ENCODE measurements around the gene HOXB5.
A peak's percentile ranks its signal among the peaks of the same experiment; 100 is the strongest.

HOXB5 gene

DNA sequence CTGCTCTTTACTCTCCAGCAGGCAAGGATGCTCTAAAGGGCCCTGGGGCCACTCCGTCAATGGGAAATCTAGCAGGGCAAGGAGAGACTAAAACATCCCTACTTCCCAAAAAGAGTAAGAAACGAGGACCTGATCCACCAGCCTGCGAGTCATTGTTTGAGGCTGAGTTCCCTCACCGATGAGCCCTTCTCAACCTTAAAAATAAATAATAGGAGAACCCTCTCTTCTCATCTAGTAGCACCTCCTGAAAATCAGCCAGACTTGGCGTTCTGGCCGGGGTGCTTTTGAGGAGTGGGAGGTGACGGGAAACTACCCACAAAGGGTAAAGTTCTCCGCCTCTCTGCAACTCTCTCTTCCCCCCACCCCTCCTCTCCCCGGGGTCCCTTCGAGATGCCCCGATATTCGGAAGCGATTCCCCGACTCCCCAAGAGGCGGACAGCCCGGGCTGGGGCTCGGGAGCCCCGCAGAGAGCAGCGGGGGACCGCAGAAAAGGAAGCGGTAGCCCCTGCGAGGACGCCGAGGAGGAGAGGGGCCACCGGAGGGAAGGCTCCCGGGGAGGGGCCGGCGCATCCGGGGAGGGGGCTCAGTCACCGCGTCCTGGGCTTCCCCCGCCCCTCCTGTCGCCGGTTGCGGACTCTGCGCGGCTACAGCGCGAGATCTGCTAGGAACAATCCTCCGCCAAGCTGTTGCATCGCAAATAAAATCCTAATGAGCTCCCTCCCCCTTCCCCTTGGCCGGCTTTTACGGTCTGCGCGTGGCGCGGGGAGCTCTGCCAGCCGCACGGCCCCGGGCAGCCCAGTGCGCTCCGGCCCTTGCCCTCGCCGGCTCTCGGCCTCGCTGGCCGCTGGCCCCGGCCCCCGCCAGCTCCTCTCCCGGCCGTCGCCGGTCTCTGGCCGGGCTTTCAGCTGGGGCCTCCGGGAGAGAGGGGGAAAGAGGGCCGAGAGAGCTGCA, 31.2 kb upstream of the HOXB5 start (continued):
- no peak for TF ChIP-seq ZNF133 (tag by site-specific recombination; IDR thresholded peaks at IDR 0.05)
- TF ChIP-seq ZNF580 (tag by site-specific recombination; IDR thresholded peaks at IDR 0.05): no peak
- TF ChIP-seq, protein P1, sequence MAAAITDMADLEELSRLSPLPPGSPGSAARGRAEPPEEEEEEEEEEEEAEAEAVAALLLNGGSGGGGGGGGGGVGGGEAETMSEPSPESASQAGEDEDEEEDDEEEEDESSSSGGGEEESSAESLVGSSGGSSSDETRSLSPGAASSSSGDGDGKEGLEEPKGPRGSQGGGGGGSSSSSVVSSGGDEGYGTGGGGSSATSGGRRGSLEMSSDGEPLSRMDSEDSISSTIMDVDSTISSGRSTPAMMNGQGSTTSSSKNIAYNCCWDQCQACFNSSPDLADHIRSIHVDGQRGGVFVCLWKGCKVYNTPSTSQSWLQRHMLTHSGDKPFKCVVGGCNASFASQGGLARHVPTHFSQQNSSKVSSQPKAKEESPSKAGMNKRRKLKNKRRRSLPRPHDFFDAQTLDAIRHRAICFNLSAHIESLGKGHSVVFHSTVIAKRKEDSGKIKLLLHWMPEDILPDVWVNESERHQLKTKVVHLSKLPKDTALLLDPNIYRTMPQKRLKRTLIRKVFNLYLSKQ (tag by site-specific recombination; IDR thresholded peaks at IDR 0.05; ENCODE audit: borderline replicate concordance): no peak
- no peak for TF ChIP-seq ZNF155 (tag by site-specific recombination; IDR thresholded peaks at IDR 0.05)
- TF ChIP-seq ZBTB21 (tag by site-specific recombination; IDR thresholded peaks at IDR 0.05): no peak
- TF ChIP-seq ZNF596 (tag by site-specific recombination; IDR thresholded peaks at IDR 0.05): 0 out of 2 replicates have a peak, but pooled peaks have one; percentile 7
- no peak for TF ChIP-seq ZNF623 (tag by site-specific recombination; IDR thresholded peaks at IDR 0.05)
- no peak for TF ChIP-seq ZNF175 (tag by site-specific recombination; IDR thresholded peaks at IDR 0.05)
- no peak for TF ChIP-seq ZBTB17 (tag by site-specific recombination; IDR thresholded peaks at IDR 0.05)
- TF ChIP-seq FEZF1 (tag by site-specific recombination; IDR thresholded peaks at IDR 0.05): no peak; the same call in none of the 2 replicates
- no peak for TF ChIP-seq ZNF707 (tag by site-specific recombination; IDR thresholded peaks at IDR 0.05)
- no peak for TF ChIP-seq ZNF112 (tag by site-specific recombination; IDR thresholded peaks at IDR 0.05)
- TF ChIP-seq ZNF394 (tag by site-specific recombination; IDR thresholded peaks at IDR 0.05; ENCODE audit: borderline replicate concordance): no peak
- TF ChIP-seq, protein P2, sequence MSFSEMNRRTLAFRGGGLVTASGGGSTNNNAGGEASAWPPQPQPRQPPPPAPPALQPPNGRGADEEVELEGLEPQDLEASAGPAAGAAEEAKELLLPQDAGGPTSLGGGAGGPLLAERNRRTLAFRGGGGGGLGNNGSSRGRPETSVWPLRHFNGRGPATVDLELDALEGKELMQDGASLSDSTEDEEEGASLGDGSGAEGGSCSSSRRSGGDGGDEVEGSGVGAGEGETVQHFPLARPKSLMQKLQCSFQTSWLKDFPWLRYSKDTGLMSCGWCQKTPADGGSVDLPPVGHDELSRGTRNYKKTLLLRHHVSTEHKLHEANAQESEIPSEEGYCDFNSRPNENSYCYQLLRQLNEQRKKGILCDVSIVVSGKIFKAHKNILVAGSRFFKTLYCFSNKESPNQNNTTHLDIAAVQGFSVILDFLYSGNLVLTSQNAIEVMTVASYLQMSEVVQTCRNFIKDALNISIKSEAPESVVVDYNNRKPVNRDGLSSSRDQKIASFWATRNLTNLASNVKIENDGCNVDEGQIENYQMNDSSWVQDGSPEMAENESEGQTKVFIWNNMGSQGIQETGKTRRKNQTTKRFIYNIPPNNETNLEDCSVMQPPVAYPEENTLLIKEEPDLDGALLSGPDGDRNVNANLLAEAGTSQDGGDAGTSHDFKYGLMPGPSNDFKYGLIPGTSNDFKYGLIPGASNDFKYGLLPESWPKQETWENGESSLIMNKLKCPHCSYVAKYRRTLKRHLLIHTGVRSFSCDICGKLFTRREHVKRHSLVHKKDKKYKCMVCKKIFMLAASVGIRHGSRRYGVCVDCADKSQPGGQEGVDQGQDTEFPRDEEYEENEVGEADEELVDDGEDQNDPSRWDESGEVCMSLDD (tag by site-specific recombination; IDR thresholded peaks at IDR 0.05): peak; percentile 56; the same call in 1 of the 2 replicates
- TF ChIP-seq ZNF266 (tag by site-specific recombination; IDR thresholded peaks at IDR 0.05; ENCODE audit: low read depth): no peak
- no peak for TF ChIP-seq PRDM1 (tag by site-specific recombination; IDR thresholded peaks at IDR 0.05)
- peak; percentile 49 for TF ChIP-seq ZNF660 (tag by site-specific recombination; IDR thresholded peaks at IDR 0.05)
- TF ChIP-seq, protein P3, sequence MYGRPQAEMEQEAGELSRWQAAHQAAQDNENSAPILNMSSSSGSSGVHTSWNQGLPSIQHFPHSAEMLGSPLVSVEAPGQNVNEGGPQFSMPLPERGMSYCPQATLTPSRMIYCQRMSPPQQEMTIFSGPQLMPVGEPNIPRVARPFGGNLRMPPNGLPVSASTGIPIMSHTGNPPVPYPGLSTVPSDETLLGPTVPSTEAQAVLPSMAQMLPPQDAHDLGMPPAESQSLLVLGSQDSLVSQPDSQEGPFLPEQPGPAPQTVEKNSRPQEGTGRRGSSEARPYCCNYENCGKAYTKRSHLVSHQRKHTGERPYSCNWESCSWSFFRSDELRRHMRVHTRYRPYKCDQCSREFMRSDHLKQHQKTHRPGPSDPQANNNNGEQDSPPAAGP (tag by site-specific recombination; IDR thresholded peaks at IDR 0.05): no peak
- peak; percentile 70 for TF ChIP-seq SP3 (tag by site-specific recombination; IDR thresholded peaks at IDR 0.05)
- no peak for TF ChIP-seq ZNF513 (tag by site-specific recombination; IDR thresholded peaks at IDR 0.05)
- no peak for TF ChIP-seq ZNF19 (tag by site-specific recombination; IDR thresholded peaks at IDR 0.05; ENCODE audit: low read depth)
- peak; percentile 61 for TF ChIP-seq GLIS1 (tag by site-specific recombination; IDR thresholded peaks at IDR 0.05)
- no peak for TF ChIP-seq ZSCAN23 (tag by site-specific recombination; IDR thresholded peaks at IDR 0.05)
- TF ChIP-seq IKZF3 (tag by site-specific recombination; IDR thresholded peaks at IDR 0.05): peak; percentile 23; the same call in 1 of the 2 replicates
- TF ChIP-seq ZNF677 (tag by site-specific recombination; IDR thresholded peaks at IDR 0.05): 0 out of 2 replicates have a peak, but pooled peaks have one; percentile 5
- TF ChIP-seq ZNF416 (tag by site-specific recombination; IDR thresholded peaks at IDR 0.05): no peak
- TF ChIP-seq ZNF362 (tag by site-specific recombination; IDR thresholded peaks at IDR 0.05): no peak
- TF ChIP-seq, protein P4, sequence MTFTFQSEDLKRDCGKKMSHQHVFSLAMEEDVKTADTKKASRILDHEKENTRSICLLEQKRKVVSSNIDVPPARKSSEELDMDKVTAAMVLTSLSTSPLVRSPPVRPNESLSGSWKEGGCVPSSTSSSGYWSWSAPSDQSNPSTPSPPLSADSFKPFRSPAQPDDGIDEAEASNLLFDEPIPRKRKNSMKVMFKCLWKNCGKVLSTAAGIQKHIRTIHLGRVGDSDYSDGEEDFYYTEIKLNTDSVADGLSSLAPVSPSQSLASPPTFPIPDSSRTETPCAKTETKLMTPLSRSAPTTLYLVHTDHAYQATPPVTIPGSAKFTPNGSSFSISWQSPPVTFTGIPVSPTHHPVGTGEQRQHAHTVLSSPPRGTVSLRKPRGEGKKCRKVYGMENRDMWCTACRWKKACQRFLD (tag by site-specific recombination; IDR thresholded peaks at IDR 0.05): no peak
- no peak for TF ChIP-seq ZNF121 (tag by site-specific recombination; IDR thresholded peaks at IDR 0.05)
- no peak for TF ChIP-seq ZBTB7A (tag by site-specific recombination; IDR thresholded peaks at IDR 0.05; ENCODE audit: low read depth)
- peak; percentile 45 for TF ChIP-seq ZSCAN30 (tag by site-specific recombination; IDR thresholded peaks at IDR 0.05)
